COLO668 (cell line): ENCODE data around the gene NOTO.
"Not testable (repeated sequence)": the region's sequence is repeated elsewhere in the genome, so short reads cannot be mapped to it uniquely, and the experiment has no call there.

ENCODE experiments used
- DNase-seq: peaks from one replicate; lab custom pipeline; 2025; ENCODE audit not compliant: unreplicated experiment; lab: John Stamatoyannopoulos, UW

NOTO gene

DNA sequence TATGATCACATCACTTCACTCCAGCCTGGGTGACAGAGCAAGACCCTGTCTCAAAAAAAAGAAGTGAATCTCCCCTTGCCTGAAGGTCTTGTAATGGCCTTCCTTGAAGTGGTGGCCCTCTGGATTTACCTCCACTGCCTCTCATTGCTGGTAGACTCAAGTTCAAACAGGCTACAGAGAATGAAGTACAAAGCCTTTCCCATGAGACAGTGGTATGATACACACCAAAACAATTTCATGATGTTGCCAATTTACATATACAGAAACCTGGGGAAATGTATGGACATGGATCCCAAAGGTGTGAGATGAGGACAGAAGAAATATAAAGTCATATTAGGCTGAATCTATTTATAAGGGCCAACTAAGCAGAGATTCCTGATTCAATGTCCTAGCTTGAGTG is 4.8 kb upstream of the NOTO start:
- no peak for DNase-seq

DNA sequence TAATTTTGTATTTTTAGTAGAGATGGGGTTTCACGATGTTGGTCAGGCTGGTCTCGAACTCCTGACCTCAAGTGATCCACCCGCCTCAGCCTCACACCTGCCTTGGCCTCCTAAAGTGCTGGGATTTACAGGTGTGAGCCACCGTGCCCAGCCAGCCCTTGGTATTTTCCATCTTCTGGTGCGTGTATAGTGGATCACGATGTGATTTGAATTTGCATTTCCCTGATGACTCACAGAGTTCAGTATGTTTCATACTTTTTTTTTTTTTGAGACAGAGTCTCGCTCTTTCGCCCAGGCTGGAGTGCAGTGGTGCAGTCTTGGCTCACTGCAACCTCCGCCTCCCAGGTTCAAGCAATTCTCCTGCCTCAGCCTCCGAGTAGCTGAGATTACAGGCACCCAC is 2.1 kb upstream of the NOTO start:
- DNase-seq = not testable (repeated sequence)

DNA sequence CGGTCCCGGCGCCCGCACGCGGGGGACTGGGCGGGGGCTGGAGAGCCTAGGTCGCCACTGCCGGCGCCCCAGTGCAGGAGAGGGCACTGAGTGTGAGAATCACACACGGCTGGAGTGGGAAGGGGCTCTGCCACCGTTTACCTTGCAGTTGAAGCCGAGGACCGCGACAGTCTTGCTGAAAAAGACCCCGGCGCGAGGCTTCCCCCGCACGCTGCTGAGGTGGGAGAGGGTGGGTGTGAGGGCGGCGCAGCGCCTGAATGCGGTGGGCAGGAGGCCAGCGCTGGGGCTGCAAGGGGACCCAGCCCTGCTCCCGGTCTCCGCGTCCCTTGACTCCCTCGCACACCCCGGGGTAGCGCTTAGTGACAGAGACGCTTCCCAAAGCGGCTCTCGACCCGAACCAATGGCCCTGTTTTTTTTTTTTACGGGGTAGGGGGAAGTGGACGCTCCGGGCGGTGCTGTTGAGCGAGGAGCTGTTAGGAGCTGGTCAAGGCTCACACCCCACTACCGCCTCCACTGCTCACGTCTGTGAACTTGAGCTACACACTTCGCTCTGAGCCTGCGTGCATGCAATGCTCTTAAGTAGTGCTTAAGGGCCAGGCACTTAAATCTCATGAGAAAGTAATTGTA is 794 bp downstream of the NOTO start:
- no peak for DNase-seq

DNA sequence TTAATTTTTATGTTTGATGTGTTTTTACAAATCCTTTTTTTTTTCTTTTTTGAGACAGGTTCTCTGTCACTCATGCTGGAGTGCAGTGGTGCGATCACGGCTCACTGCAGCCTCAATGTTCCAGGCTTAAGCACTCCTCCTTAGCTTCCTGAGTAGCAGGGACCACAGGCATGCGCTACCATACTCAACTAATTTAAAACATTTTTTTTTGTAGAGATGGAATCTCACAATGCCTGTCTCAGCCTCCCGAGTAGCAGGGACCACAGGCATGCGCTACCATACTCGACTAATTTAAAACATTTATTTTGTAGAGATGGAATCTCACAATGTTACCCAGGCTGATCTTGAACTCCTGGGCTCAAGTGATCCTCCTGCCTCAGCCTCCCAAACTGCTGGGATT is 3.2 kb downstream of the NOTO start:
- DNase-seq = no peak

DNA sequence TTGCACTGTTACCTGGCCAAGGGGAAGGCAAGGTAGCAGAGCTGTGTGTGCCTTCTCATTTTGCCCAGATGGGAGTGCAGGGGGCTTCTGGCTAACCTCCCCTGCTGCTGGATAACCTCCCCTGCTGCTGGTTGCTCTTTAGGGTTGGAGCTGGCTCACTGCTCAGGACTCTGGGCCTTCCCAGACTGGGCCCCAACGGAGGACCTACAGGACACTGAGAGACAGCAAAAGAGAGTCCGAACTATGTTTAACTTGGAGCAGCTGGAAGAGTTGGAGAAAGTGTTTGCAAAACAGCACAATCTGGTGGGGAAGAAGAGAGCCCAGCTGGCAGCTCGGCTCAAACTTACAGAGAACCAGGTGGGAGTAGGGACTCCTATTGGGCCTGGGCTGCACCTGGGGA is 5.9 kb downstream of the NOTO start:
- no peak for DNase-seq

DNA sequence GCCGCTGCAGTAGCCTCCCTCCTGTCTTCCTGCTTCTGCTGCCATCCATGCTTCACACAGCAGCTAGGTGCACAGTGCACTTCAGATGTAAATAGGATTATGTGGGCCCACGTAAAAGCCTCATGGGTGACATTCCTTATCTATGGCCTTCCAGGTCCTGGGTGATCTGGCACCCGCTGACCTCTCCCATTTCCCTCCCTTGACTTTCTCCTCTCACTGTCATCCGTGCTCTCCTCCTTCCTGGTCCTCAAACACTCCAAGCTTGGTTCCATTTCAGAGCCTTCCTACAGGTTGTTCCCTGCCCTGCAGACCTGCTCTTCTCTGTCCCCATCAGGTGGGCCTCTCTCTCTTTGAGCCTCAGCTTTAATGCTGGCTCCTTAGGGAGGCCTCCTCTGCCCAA is 7.6 kb downstream of the NOTO start:
- DNase-seq = no peak

DNA sequence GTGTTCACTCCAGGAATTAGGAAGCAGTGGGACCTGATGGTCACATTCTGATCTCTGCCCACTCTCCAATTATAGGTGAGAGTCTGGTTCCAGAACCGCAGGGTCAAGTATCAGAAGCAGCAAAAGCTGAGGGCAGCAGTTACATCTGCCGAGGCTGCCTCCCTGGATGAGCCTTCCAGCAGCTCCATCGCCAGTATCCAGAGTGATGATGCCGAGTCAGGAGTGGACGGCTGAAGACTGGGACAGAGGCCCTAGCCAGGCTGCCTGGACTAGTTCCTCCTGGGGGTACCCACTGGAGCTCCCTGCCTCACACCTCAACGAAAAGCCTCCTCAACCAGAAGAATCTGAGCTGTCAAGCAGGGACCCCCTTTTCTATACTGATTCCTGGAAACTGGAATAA is 8.3 kb downstream of the NOTO start:
- no peak for DNase-seq

DNA sequence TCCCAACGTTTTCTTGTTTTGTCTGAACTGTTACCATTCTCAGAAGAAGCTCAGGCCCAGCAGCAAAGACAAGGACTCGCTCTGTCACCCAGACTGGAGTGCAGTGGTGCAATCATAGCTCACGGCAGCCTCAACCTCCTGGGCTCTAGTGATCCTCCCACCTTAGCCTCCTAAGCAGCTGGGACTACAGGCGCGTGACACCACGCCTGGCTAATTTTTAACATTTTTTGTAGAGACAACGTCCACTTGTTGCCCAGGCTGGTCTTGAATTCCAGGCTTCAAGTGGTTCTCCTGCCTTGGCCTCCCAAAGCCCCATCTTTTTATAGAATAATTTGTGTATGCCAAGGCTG is 9.7 kb downstream of the NOTO start:
- DNase-seq = no peak

DNA sequence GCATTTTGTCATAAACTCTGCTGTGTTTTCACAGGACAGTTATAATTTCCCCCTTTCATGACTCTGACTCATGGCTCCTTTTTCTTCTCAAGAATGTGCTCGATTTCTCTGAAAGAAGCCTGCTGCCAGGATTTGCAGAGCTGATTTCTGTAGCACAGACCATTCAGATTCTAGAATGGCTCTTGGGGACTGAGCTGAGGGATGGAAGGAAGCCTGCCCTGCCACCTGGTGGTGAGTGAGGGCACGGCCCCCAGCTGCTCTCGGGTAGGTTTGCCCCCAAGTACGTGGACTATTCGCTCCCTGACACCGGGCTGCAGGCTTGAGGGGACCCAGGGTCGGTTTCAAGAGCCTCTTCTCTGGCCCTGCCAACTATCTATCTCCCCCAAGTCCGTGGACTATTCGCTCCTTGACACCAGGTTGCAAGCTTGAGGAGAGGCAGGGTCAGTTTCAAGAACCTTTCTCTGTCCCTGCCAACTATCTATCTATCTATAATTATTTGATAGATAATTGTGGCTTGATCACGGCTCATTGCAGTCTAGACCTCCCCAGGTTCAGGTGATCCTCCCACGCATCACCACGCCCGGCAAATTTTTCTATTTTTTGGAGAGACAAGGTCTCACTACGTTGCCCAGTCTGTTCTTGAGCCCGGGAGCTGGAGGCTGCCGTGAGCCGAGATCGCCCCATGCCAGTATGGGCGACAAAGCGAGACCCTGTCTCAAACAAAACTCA is 10.2 kb downstream of the NOTO start:
- DNase-seq = peak; percentile 68

DNA sequence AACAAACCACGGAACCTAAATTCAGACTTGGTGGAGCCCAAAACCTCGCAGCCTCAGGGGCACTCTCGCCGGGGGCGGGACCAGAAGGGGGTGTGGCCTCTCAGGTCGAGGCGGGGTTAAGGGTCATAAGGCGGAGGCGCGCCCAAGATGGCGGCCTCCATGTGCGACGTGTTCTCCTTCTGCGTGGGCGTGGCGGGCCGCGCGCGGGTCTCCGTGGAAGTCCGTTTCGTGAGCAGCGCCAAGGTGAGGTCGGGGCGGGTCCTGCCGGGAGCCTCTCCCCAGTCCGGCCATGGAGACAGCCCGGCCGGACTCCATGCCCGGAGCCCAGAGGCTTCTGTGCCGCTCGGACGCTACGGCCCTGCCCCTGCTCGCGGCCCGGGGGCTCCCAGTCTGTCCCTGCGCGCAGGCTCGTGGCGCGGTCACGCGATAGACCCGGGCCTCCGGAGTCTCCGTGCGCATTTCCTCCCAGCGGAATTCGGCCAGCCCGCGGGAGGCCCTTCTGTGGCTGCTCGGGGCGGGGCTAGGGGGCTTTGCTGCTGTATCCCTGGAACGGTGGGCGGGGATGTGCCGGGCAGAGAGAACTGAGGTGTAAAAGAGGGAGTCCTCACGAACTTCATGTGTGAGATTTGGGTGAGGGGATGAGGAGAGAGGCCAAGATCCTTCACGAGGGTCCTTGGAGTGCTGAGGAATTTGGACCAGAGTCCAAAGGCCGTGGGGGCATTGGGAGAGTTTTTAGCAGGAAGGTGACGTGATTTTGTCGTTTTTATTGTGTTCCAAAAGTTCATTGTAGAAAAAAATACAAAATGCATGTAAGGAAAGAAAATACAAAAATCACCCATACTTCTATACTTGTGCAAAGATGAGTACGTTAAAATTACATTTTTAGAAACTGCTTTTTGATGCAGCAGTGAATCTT is 12.0 kb downstream of the NOTO start, which contains the start of gene SMYD5:
TSS of gene SMYD5 (plus strand) at position 126 of the 916 bp plus-strand sequence. CDS start at position 148, 22 bp downstream.
- peak; percentile 85 for DNase-seq

DNA sequence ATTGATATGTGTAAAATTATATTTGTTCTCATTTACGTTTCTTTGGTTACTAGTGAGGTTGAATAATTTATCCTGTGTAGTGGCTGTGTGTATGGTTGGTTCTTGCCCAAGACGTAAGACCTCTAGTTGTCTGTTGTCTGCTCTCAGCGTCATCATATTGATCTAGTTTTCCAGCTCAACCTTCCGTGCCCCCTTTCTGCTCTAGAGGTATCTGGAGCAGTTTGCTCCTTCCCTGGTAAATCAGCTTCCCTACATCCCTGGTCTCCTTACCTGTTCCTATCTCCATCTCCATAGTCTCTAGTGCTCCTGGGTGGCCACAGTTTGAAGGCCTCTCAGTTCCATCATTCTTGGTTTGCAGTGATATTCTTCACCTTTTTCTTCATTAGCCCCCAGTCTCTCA is 12.9 kb downstream of the NOTO start:
- no peak for DNase-seq

DNA sequence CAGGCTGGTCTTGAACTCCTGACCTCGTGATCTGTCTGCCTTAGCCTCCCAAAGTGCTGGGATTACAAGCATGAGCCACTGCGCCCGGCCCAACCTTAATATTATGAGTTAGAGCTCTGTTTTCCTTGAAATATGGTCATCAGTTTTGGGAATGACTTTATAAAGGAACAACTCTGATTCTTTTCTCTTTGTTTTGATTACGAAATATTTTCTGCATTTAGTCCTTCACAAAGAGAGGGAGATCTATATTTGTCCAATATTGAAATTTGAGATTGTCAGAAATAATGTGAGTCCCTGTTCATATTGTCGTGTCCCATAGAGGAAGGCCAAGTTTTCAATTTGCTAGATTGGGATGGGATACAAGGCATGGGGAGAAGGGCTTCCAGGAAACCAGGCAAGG is 14.8 kb downstream of the NOTO start:
- DNase-seq = no peak

DNA sequence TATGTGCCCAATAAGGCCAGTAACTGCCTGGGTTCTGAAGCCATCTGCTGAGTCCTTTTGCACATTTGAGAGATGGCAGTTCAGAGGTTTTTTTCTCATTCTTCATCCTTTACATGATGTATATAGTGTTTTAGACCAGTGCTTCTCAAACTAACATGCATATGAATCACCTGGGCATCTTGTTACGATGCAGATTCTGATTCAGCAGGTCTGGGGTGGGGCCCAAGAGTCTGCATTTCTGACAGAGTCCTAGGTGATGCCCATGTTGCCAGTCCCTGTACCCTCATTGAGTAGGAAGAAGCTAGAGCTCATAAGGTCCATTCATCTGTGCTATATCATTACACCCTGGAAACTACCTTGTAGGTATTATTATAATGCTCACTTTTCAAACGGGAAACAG is 15.5 kb downstream of the NOTO start:
- no peak for DNase-seq

DNA sequence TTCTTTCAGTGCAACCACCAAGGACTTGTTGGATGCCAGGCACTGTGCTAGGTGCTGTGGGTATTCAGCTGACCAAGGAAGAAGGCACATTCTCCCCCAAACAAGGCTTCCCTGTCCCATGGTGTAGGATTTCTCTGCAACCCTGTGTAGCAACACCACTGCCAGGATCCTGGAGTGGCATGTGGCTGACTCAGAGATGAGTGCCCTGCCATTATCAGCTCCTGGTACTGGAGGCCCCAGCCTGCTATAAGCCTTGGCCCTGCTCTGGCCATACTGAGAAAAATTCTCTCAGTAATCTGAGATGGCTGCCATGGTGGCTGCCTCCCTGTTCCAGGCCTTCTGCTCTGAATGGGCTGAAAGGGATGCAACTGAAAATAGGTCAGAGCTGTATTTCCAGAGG is 15.9 kb downstream of the NOTO start:
- DNase-seq = no peak

DNA sequence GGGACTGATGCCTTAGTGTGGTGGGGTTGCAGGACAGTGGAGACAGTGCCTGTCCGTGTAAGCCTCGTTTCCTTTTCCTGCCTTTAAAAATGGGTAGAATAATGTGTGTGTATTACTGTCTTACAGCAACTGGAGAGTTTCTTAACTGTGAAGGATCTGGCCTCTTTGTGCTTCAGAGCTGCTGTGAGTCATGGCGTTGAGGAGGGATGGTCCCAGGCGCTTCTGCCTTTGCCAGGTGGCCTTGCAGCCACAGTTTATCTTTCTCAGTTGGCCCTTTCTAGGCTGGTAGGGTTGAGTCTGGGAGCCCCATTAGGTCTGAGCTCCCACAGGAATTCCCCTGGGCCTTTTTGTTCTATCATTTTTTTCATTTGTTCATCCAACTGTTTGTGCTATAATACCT is 21.4 kb downstream of the NOTO start:
- DNase-seq = no peak

DNA sequence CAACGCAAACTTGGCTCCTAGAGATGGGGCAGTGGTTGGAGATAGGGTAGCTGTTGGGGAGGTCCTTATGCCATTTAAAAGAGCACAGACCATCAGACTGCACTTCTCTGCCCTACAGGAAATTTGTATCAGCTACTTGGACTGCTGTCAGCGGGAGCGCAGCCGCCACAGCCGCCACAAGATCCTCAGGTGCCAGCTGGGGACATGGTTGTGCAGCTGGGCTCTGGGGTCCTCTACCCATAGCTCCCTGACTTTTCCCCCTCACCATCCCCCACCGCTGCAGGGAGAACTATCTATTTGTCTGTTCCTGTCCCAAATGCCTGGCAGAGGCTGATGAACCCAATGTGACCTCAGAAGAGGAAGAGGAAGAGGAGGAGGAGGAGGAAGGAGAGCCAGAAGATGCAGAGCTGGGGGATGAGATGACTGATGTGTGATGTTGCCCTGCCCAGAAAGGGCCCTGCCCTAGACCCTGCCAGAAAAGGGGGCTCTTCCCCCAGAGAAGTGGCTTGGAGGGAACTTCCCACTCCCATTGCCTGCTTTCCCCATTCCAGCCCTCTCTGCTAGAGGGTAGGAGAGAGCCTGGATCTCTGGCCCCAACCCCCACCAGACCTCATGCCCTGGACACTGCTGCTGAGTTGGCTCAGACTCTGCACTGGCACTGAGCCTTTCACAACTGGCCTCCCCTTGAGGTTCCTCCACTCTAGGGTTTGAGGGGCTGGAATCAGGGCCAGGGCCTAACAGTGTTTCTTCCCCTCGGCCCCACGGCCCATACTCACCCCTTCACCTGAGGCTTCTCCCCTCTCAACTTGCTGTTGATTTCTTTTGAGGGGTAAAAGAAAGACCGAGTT is 23.4 kb downstream of the NOTO start:
- no peak for DNase-seq

DNA sequence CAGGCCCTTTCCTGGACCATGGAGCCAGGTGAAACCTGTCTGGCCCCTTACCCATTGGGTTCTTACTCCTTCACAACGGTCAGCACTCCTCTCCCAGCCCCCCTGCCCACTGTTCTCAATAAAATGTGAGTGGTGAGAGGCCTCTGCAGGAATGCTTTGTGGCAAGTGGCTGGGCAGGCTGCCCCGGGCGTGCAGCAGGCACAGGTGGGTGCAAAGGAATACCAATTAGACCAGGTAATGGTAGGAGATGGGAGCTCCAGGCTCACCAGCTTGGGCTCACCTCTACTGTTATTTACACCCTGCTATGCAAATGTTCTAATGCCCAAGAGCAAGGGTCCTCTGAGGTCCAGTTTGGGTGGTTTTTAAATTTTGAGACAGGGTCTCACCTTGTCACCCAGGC is 24.7 kb downstream of the NOTO start:
- DNase-seq = no peak

DNA sequence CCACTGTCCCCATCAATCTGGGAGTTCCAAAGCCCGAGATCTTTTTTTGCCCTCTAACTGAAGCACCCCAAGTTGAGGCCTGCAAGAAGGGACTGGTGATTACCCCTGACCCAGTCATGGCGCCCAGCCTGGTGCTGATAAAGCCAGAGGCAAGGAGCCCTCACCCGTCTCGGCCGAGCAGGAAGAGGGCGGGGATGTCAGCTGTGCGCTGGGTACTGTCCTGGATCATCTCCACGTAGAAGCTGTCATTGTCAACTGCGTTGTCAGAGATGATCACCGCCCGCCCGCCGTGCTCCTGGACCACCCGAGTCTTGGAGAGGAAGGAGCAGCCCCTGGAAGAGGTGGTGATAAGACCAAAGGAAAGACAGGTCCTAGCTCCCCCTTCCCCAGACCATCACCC is 26.3 kb downstream of the NOTO start:
- DNase-seq = no peak

DNA sequence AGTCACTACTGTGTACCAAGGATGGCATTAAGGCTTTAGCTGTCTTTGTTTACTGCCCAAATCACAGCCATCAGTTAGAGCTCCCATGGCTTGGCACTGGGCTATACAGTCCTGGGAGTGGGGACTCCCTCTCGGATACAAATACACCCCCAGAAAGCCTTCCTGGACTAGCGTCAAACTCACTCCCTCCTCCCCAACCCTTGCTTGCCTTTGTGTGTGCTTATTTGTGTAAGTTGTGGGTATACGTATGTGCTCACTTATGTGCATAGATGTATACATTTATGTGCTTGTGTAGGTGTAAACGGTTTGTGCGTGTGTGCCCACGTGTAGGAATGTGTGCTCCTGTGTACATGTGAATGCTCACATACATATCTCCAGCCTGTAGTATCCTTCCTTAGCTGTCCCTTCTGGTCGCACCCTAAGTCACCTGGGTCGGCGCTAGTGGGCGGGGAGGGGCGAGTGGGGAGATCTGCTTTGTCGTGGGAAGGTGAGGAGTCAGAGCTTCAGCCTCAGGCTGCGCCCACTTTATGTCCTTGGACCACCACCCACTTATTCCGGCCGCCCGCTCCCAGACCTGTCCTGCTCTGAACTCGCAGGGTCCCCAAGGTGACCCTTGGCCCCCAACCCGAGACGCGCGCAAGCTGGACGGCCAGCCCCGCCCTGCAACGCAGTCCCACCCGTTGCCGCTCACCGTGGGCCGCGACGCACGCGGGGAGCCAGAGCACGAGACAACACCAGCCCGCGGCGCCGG is 30.2 kb downstream of the NOTO start:
- peak; percentile 52 for DNase-seq

DNA sequence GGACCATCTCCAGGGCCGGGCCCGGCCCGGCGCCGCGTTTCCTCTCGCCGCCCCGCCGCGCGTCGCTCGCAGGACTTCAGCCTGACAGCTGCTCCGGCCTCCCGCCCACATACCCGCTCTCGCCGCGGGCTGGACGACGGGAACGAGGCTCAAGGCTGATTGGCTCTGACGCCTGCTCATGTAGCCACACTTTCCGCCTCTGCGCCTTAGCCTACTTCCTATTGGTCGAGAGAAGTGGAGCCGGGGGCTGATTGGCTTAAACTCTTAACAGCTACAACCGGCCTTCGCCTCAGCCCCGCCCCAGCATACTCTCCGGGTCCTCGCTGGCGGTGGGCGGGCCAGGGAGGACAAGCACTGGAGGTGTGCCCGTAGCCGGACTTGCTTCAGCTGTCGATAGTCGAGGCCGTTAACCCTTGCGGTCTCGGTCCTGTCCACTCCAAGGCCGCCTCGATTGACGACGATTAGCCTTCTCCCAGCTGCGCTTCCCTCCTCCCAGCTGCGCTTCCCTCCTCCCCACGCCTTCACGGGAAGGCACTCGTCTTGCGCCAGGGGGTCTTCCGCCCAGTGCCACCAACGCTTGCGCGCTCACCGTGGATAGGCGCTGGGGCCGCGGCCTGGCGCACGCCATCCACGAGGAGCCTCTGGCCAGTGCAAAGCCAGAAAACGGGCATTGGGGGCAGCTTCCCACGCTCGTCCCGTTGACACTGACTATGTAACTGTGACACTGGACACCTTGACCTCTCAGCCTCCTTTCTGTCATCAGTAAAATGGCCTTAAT is 31.0 kb downstream of the NOTO start, which contains the start of gene PRADC1:
TSS of gene PRADC1 (minus strand) at position 86 of the 778 bp plus-strand sequence. CDS start at position 7, 79 bp downstream.
- peak; percentile 99 for DNase-seq
